H1 (cell line): ENCODE measurements around the gene TTR. TPM values are rescaled to one million over a fixed set of nuclear protein-coding genes. Genes with fewer than 3 reads are reported as not detected.

ENCODE experiments used
- CTCF ChIA-PET: fragments of 300-600 bp; sonication (Branson Sonifier 250); formaldehyde crosslinking; loops from one replicate; lab custom pipeline; 2021; ENCODE audit not compliant: partially characterized antibody; lab: Charles Lee
- POLR2A ChIA-PET: fragments of 300-600 bp; sonication (Branson Sonifier 250); formaldehyde crosslinking; loops from one replicate; lab custom pipeline; 2021; ENCODE audit warnings: inconsistent platforms; ENCODE audit not compliant: partially characterized antibody; lab: Charles Lee
- DNase-seq, 2 experiments: peaks; one replicate each; pipeline versions ENCODE4 v3.0.0 to v3.0.0-alpha.2; 2010 to 2022; ENCODE audit warnings: low spot score in 2 of 2, low read depth in 1 of 2, mixed read lengths in 1 of 2
- FAIRE-seq: peaks from 2 replicates; lab custom pipeline; 2011; peaks lifted over from hg19 to GRCh38; lab: Jason Lieb, UNC
- H2AFZ ChIP-seq: 2 replicates; pipeline ENCODE4 v1.8.1; 2012; ENCODE audit warnings: low read length, inconsistent platforms
- H2AK5ac ChIP-seq: 2 replicates; pipeline ENCODE4 v1.6.1; 2013; ENCODE audit warnings: low read depth, low read length
- H2BK120ac ChIP-seq: replicated peaks from 2 replicates; pipeline ENCODE3; 2013; ENCODE audit warnings: low read depth, low read length, inconsistent platforms
- H2BK12ac ChIP-seq: 2 replicates; pipeline ENCODE4 v1.6.1; 2013; ENCODE audit warnings: low read depth, low read length
- H2BK15ac ChIP-seq: 2 replicates; pipeline ENCODE4 v1.6.1; 2013; ENCODE audit warnings: low read length
- H2BK20ac ChIP-seq: 2 replicates; pipeline ENCODE4 v1.6.1; 2013; ENCODE audit warnings: low read length
- H2BK5ac ChIP-seq: 2 replicates; pipeline ENCODE4 v1.6.1; 2013; ENCODE audit warnings: low read depth, low read length
- H3K14ac ChIP-seq: 2 replicates; pipeline ENCODE4 v1.6.1; 2013; ENCODE audit warnings: inconsistent platforms; ENCODE audit not compliant: insufficient read length
- H3K18ac ChIP-seq: 2 replicates; pipeline ENCODE4 v1.6.1; 2013; ENCODE audit warnings: low read length; ENCODE audit errors: extremely low read depth
- H3K23ac ChIP-seq: 2 replicates; pipeline ENCODE4 v1.6.1; 2013; ENCODE audit warnings: inconsistent platforms; ENCODE audit not compliant: insufficient read length
- H3K23me2 ChIP-seq: 2 replicates; pipeline ENCODE4 v1.6.1; 2013; ENCODE audit warnings: low read depth, low read length
- H3K27ac ChIP-seq: 2 replicates; pipeline ENCODE4 v1.6.1; 2011; ENCODE audit warnings: low read depth, low read length, inconsistent platforms
- H3K27me3 ChIP-seq, 4 experiments: replicated peaks in 1 of 4; 1 replicate in 1 of 4; 2 replicates in 3 of 4; pipeline versions ENCODE4 v1.6.1 to v1.8.1; 2011 to 2013; ENCODE audit warnings: low read length in 3 of 4, mild to moderate bottlenecking in 3 of 4, inconsistent platforms in 2 of 4, mixed read lengths in 2 of 4, moderate library complexity in 1 of 4; ENCODE audit not compliant: control insufficient read depth in 3 of 4, insufficient read depth in 3 of 4; ENCODE audit errors: extremely low read depth in 1 of 4
- H3K36me3 ChIP-seq, 4 experiments: 2 replicates each; pipeline versions ENCODE4 v1.6.1 to v1.8.1; 2011 to 2013; ENCODE audit warnings: mild to moderate bottlenecking in 4 of 4, low read length in 3 of 4, moderate library complexity in 2 of 4, control low read depth in 1 of 4, inconsistent platforms in 1 of 4; ENCODE audit not compliant: insufficient read depth in 4 of 4, control insufficient read depth in 2 of 4
- H3K4ac ChIP-seq: replicated peaks from 2 replicates; pipeline ENCODE3; 2013; ENCODE audit warnings: low read length, low read depth, mixed read lengths, inconsistent platforms; ENCODE audit not compliant: insufficient read length
- H3K4me1 ChIP-seq, 4 experiments: replicated peaks in 1 of 4; 1 replicate in 1 of 4; 2 replicates in 3 of 4; pipeline versions ENCODE4 v1.6.1 to v1.8.1; 2011 to 2013; ENCODE audit warnings: low read length in 3 of 4, inconsistent platforms in 2 of 4, mixed read lengths in 1 of 4; ENCODE audit not compliant: insufficient read depth in 4 of 4, control insufficient read depth in 3 of 4
- H3K4me2 ChIP-seq, 2 experiments: 2 replicates each; pipeline versions ENCODE4 v1.6.1 to v1.8.1; 2011 to 2013; ENCODE audit warnings: low read depth in 2 of 2, low read length in 2 of 2, control low read depth in 1 of 2, inconsistent platforms in 1 of 2, mild to moderate bottlenecking in 1 of 2; ENCODE audit not compliant: insufficient read depth in 1 of 2
- H3K4me3 ChIP-seq, 4 experiments: fragments of 200-600, 300-600 bp in 1 of 4; sonication (generic), shearing (Covaris generic), sonication (Bioruptor Twin) in 1 of 4; 2 replicates each; pipeline versions ENCODE4 v1.5.1 to v1.8.1; 2011 to 2016; ENCODE audit warnings: low read length in 4 of 4, low read depth in 3 of 4, control low read depth in 2 of 4, inconsistent platforms in 2 of 4, mild to moderate bottlenecking in 2 of 4, mixed read lengths in 1 of 4, moderate library complexity in 1 of 4; ENCODE audit not compliant: insufficient read depth in 2 of 4; ENCODE audit errors: extremely low read depth in 1 of 4
- H3K56ac ChIP-seq: replicated peaks from 2 replicates; pipeline ENCODE3; 2013; ENCODE audit warnings: low read depth, mild to moderate bottlenecking, mixed read lengths, low read length, inconsistent platforms; ENCODE audit not compliant: insufficient read length
- H3K79me1 ChIP-seq: 2 replicates; pipeline ENCODE4 v1.6.1; 2013; ENCODE audit warnings: low read depth, low read length, control low read depth
- H3K79me2 ChIP-seq, 2 experiments: 2 replicates each; pipeline versions ENCODE4 v1.6.1 to v1.8.1; 2012 to 2013; ENCODE audit warnings: low read length in 2 of 2, mild to moderate bottlenecking in 2 of 2, inconsistent platforms in 1 of 2; ENCODE audit not compliant: insufficient read depth in 2 of 2, control insufficient read depth in 1 of 2
- H3K9ac ChIP-seq, 4 experiments: replicated peaks in 1 of 4; 1 replicate in 1 of 4; 2 replicates in 3 of 4; pipeline versions ENCODE4 v1.6.1 to v1.8.1; 2011 to 2013; ENCODE audit warnings: low read depth in 3 of 4, low read length in 3 of 4, control low read depth in 2 of 4, mild to moderate bottlenecking in 2 of 4, moderate library complexity in 2 of 4, inconsistent platforms in 1 of 4; ENCODE audit errors: extremely low read depth in 1 of 4
- H3K9me3 ChIP-seq, 2 experiments: 2 replicates each; pipeline versions ENCODE4 v1.6.1 to v1.8.1; 2012 to 2013; ENCODE audit warnings: mild to moderate bottlenecking in 2 of 2, moderate library complexity in 2 of 2, control low read depth in 1 of 2, inconsistent platforms in 1 of 2, low read depth in 1 of 2, low read length in 1 of 2, mixed read lengths in 1 of 2; ENCODE audit not compliant: insufficient read depth in 2 of 2
- H4K20me1 ChIP-seq, 2 experiments: replicated peaks in 1 of 2; 2 replicates each; pipeline versions ENCODE3 to v1.8.1; 2011 to 2013; ENCODE audit warnings: inconsistent platforms in 2 of 2, low read length in 2 of 2, mild to moderate bottlenecking in 1 of 2; ENCODE audit not compliant: insufficient read depth in 2 of 2, control insufficient read depth in 1 of 2
- H4K5ac ChIP-seq: 2 replicates; pipeline ENCODE4 v1.6.1; 2013; ENCODE audit warnings: low read length, low read depth, mixed read lengths, inconsistent platforms; ENCODE audit not compliant: insufficient read length
- H4K8ac ChIP-seq: 2 replicates; pipeline ENCODE4 v1.8.0; 2013; ENCODE audit warnings: mild to moderate bottlenecking, moderate library complexity, low read length, inconsistent platforms; ENCODE audit not compliant: insufficient read depth; ENCODE audit errors: extremely low read depth
- H4K91ac ChIP-seq: replicated peaks from 2 replicates; pipeline ENCODE3; 2013; ENCODE audit warnings: low read length, mixed read lengths, inconsistent platforms; ENCODE audit not compliant: insufficient read length
- BACH1 ChIP-seq: IDR thresholded peaks from 2 replicates; pipeline ENCODE4 v1.6.1; 2012; ENCODE audit warnings: low read length, improper control_type of control experiment
- BCL11A ChIP-seq, 2 experiments: IDR thresholded peaks; one replicate each; pipeline ENCODE4 v1.6.1; 2011; ENCODE audit warnings: low read depth in 2 of 2, low read length in 2 of 2, mild to moderate bottlenecking in 2 of 2
- EGR1 ChIP-seq: IDR thresholded peaks from 2 replicates; pipeline ENCODE4 v1.6.1; 2011; ENCODE audit warnings: low read depth, low read length, borderline replicate concordance
- EZH2 ChIP-seq: fragments of 200-600 bp; sonication (generic); IDR thresholded peaks from 2 replicates; pipeline ENCODE4 v1.7.1; 2012; ENCODE audit warnings: low read depth, mild to moderate bottlenecking, moderate library complexity, low read length, inconsistent platforms; ENCODE audit not compliant: severe bottlenecking
- JUND ChIP-seq: IDR thresholded peaks from 2 replicates; pipeline ENCODE4 v1.6.1; 2011; ENCODE audit warnings: mild to moderate bottlenecking, improper control_type of control experiment, low read length
- KDM1A ChIP-seq: fragments of 200-600, 300-600 bp; sonication (generic); IDR thresholded peaks from 2 replicates; pipeline ENCODE4 v1.7.1; 2016; ENCODE audit warnings: mild to moderate bottlenecking, low read length, borderline replicate concordance
- POLR2AphosphoS5 ChIP-seq: IDR thresholded peaks from 2 replicates; pipeline ENCODE4 v1.6.1; 2011; ENCODE audit warnings: low read depth, low read length
- RFX5 ChIP-seq: IDR thresholded peaks from 2 replicates; pipeline ENCODE4 v1.6.1; 2011; ENCODE audit warnings: low read depth, low read length, improper control_type of control experiment, borderline replicate concordance
- RXRA ChIP-seq: IDR thresholded peaks from 2 replicates; pipeline ENCODE4 v1.6.1; 2011; ENCODE audit warnings: low read depth, mild to moderate bottlenecking, low read length, moderate library complexity; ENCODE audit not compliant: insufficient read depth
- SUZ12 ChIP-seq: fragments of 200-600 bp; sonication (generic); IDR thresholded peaks from 2 replicates; pipeline ENCODE4 v1.6.1; 2012; ENCODE audit warnings: mild to moderate bottlenecking, inconsistent platforms, low read length, moderate library complexity, mixed read lengths
- YY1 ChIP-seq: IDR thresholded peaks from 2 replicates; pipeline ENCODE4 v1.6.1; 2011; ENCODE audit warnings: low read depth, mild to moderate bottlenecking, low read length
- WGBS, 2 experiments: shearing (Covaris generic) in 1 of 2; methylation state at CpG; one replicate each; pipeline versions ENCODE4 v1.1.6 to v1.1.7; 2013 to 2015; ENCODE audit warnings: low lambda C conversion rate in 2 of 2, mixed read lengths in 2 of 2, inconsistent platforms in 1 of 2, low coverage in 1 of 2, missing lambda C conversion rate in 1 of 2; ENCODE audit not compliant: insufficient replicate concordance in 2 of 2, insufficient coverage in 1 of 2, insufficient read length in 1 of 2; ENCODE audit errors: extremely low coverage in 1 of 2, missing lambda C conversion rate in 1 of 2; 5-methylcytosine and 5-hydroxymethylcytosine counted together
- polyA plus RNA-seq, 7 experiments: library from polyadenylated mRNA; depleted of rRNA in 3 of 7; stranded (reverse) in 5 of 7; unstranded in 2 of 7; fragments of >200 nt in 5 of 7; fragments of 200-250 nt in 2 of 7; gene quantifications; 1 replicate in 5 of 7; 2 replicates in 1 of 7; 4 replicates in 1 of 7; pipeline versions ENCODE4 v1.2.1 to v1.2.3, GENCODE V29; 2011 to 2013; ENCODE audit warnings: missing spikeins in 2 of 7, mixed read lengths in 2 of 7
- total RNA-seq: library from RNA; stranded (reverse); fragmentation: NEBNext Ultra II Directional; extraction: Animal tissue kit (Norgen Biotek cat#: 25700); gene quantifications from 2 replicates; pipeline ENCODE4 v1.2.1, GENCODE V29; 2021
- TF ChIP-seq, protein P1 (sequence below): IDR thresholded peaks from 2 replicates; pipeline ENCODE4 v1.6.1; 2012; ENCODE audit warnings: low read length, inconsistent platforms

The TTR gene
- total and polyA plus RNA-seq, 2 of the 8 experiments (the other 6 are each of a cell fraction or from before 2014, with no cell fraction given), result not detected

DNA sequence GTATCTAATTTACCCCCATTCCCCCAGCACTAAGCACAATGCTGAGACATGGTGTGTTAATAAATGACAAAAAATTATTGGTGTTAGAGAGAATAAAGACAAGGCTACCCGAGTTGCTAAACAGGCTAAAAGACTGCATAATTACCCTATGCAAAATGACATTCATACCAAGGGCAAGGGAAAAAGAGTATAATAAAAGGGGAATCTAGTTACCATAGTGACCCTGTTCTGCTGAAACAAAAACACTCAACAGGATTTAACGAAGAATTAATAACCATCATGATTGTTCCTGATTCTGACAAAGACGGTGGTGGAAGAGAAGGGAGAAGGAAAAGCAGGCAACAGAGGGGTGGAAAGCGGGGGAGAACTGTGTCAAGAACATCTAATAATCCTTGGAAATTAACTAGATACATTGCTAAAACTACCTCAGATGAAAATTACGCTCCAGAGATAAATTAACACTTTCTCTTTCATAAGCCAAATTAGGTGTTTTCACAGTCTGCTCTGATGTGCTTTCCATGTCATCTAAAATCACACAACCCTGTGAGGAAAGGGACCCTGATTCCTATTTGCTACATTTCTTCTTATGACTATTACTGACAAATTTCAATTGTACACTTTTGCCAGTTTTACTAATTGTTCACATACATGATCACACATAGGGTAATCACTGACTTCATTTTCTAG lies 25.5 kb downstream of the TTR start:
- Histone ChIP-seq H3K27ac (no peak overlapping the region), H4K5ac (no peak overlapping the region), H2BK120ac (no peak overlapping the region), H3K9ac (no peak overlapping the region), H2BK15ac (no peak overlapping the region), H2BK12ac (no peak overlapping the region), H3K4ac (no peak overlapping the region), H4K8ac (no peak overlapping the region), H3K23me2 (no peaks in the 10 kb centered on the region), H3K27me3 (no peaks in the 10 kb centered on the region), H3K4me2 (no peak overlapping the region), H4K91ac (no peak overlapping the region), H2BK5ac (no peak overlapping the region), H3K14ac (no peak overlapping the region), H2BK20ac (no peak overlapping the region), H3K9me3 (no peaks in the 10 kb centered on the region; a peak in 1 of 4 replicates), H3K79me1 (no peaks in the 10 kb centered on the region), H3K4me1 (peaks cover 0 to 3% (median 1%) of the 10 kb centered on the region in 4 experiments; a peak in 2 of 7 replicates), H3K36me3 (no peaks in the 10 kb centered on the region), H3K18ac (no peak overlapping the region), H3K79me2 (no peaks in the 10 kb centered on the region), H3K23ac (no peak overlapping the region), H4K20me1 (no peaks in the 10 kb centered on the region), H3K4me3 (no peak overlapping the region), H3K56ac (no peak overlapping the region), H2AFZ (no peak overlapping the region), H2AK5ac (no peak overlapping the region)
- no peak for DNase-seq
- POLR2A ChIA-PET, result interaction anchor here (0.8 to 1.3 kb wide), 2 partner anchors 9 to 11 kb away, joined by 3 to 4 read pairs; no protein-coding TSS in a partner anchor
- no peak for FAIRE-seq
- WGBS, 2 experiments, result 79% methylated on average over 5 of the region's 5 CpGs; no CpG with 5 or more reads in 1 of the 2 experiments
- CTCF ChIA-PET, result no interaction called here
- TF ChIP-seq YY1 (no peak), EGR1 (no peak), RXRA (no peak), EZH2 (no peak), SUZ12 (no peak), BACH1 (no peak), POLR2AphosphoS5 (no peak), RFX5 (no peak), JUND (no peak), KDM1A (no peak), BCL11A (IDR thresholded peaks at IDR 0.05; ENCODE audit: low read depth in 2 of 2, low read length in 2 of 2) (no peak)
- TF ChIP-seq, protein P1, sequence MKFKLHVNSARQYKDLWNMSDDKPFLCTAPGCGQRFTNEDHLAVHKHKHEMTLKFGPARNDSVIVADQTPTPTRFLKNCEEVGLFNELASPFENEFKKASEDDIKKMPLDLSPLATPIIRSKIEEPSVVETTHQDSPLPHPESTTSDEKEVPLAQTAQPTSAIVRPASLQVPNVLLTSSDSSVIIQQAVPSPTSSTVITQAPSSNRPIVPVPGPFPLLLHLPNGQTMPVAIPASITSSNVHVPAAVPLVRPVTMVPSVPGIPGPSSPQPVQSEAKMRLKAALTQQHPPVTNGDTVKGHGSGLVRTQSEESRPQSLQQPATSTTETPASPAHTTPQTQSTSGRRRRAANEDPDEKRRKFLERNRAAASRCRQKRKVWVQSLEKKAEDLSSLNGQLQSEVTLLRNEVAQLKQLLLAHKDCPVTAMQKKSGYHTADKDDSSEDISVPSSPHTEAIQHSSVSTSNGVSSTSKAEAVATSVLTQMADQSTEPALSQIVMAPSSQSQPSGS, result no peak
